ENCODE data around the gene COX19.

Gene COX19

GRCh38 chr7:977326-978048 is 2.1 kb upstream of the COX19 start:
- DNase-seq = no peak
- Mint-ChIP-seq H3K4me3 (no peak overlapping the region), H3K36me3 (ENCODE audit: low read depth) (peaks cover 8% of the 10 kb centered on the region), H3K27me3 (ENCODE audit: low read depth, poor library complexity) (peaks cover 8% of the 10 kb centered on the region), H3K27ac (peak overlapping the region; percentile 90), H3K9me3 (no peaks in the 10 kb centered on the region), H3K4me1 (peaks cover 37% of the 10 kb centered on the region)
- TF ChIP-seq, protein P1, sequence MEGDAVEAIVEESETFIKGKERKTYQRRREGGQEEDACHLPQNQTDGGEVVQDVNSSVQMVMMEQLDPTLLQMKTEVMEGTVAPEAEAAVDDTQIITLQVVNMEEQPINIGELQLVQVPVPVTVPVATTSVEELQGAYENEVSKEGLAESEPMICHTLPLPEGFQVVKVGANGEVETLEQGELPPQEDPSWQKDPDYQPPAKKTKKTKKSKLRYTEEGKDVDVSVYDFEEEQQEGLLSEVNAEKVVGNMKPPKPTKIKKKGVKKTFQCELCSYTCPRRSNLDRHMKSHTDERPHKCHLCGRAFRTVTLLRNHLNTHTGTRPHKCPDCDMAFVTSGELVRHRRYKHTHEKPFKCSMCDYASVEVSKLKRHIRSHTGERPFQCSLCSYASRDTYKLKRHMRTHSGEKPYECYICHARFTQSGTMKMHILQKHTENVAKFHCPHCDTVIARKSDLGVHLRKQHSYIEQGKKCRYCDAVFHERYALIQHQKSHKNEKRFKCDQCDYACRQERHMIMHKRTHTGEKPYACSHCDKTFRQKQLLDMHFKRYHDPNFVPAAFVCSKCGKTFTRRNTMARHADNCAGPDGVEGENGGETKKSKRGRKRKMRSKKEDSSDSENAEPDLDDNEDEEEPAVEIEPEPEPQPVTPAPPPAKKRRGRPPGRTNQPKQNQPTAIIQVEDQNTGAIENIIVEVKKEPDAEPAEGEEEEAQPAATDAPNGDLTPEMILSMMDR (IDR thresholded peaks at IDR 0.05) = no peak

DNA sequence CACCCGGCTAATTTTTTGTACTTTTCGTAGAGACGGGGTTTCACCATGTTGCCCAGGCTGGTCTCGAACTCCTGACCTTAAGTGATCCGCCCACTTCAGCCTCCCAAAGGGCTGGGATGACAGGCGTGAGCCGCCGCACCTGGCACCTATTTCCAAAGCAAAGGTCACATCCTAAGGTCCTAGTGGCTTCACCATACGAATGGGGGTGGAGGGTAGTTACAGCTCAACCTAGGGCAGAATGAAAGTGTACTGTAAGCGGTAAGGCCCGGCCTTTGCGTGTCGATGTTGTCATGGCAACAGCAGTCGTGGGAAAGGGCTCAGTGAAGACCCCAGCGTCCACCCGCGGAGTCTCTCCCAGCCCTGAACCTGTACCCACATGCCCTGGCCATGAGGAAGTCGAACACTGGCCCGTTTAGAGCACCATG is 1.6 kb upstream of the COX19 start:
- Mint-ChIP-seq H3K9me3 (no peaks in the 10 kb centered on the region), H3K27me3 (ENCODE audit: low read depth, poor library complexity) (peaks cover 8% of the 10 kb centered on the region), H3K27ac (peak overlapping the region; percentile 90), H3K36me3 (ENCODE audit: low read depth) (peaks cover 14% of the 10 kb centered on the region), H3K4me3 (no peak overlapping the region), H3K4me1 (peaks cover 43% of the 10 kb centered on the region)
- DNase-seq = no peak
- TF ChIP-seq, protein P1 (IDR thresholded peaks at IDR 0.05) = no peak

GRCh38 chr7:975702-976473 is 539 bp upstream of the COX19 start:
- no peak overlapping the region for H3K27ac Mint-ChIP-seq
- peaks cover 49% of the 10 kb centered on the region for H3K4me1 Mint-ChIP-seq
- TF ChIP-seq, protein P1 (IDR thresholded peaks at IDR 0.05) = no peak
- H3K4me3 Mint-ChIP-seq = peak overlapping the region; percentile 83
- DNase-seq = no peak
- H3K27me3 Mint-ChIP-seq (ENCODE audit: low read depth, poor library complexity) = peaks cover 8% of the 10 kb centered on the region
- H3K9me3 Mint-ChIP-seq = no peaks in the 10 kb centered on the region
- H3K36me3 Mint-ChIP-seq (ENCODE audit: low read depth) = peaks cover 21% of the 10 kb centered on the region

DNA sequence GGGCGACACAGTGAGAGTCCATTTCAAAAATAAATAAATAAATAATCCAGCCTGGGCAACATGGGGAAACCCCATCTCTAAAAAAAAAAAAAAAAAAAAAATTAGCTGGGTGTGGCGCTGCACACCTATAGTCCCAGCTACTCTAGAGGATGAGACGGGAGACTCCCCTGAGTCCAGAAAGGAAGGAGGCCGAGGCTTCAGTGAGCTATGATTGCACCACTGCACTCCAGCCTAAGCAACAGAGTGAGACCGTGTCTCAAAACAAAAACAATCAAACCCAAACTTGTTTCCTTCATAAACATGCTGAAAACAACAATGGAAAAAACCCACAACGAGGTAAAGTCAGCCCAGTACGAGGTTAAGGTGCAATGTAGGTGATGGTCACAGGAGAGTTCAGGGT is 1.2 kb downstream of the COX19 start:
- peak overlapping the region; percentile 92 for H3K4me3 Mint-ChIP-seq
- H3K27ac Mint-ChIP-seq = peak overlapping the region; percentile 94

DNA sequence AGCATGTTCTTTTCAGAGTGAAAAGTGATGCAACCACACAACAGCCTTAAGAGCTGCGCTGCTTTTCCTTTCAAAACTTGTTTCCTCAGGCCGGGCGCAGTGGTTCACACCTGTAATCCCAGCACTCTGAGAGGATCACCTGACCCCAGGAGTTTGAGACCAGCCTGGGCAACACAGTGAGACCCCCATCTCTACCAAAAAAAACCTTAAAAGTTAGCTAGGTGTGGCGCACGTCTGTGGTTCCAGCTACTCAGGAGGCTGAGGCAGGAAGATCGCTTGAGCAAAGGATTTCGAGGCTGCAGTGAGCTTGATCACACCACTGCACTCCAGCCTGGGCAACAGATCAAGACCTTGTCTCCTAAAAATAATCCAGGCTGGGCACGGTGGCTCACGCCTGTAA is 2.0 kb downstream of the COX19 start:
- H3K4me3 Mint-ChIP-seq = peak overlapping the region; percentile 65
- H3K27me3 Mint-ChIP-seq (ENCODE audit: low read depth, poor library complexity) = no peaks in the 10 kb centered on the region
- H3K27ac Mint-ChIP-seq = no peak overlapping the region
- peaks cover 23% of the 10 kb centered on the region for H3K36me3 Mint-ChIP-seq (ENCODE audit: low read depth)
- H3K4me1 Mint-ChIP-seq = peaks cover 46% of the 10 kb centered on the region
- TF ChIP-seq, protein P1 (IDR thresholded peaks at IDR 0.05) = no peak
- H3K9me3 Mint-ChIP-seq = no peaks in the 10 kb centered on the region
- no peak for DNase-seq

More for the DNA sequence above, 1.2 kb downstream of the COX19 start:
- Mint-ChIP-seq H3K36me3 (ENCODE audit: low read depth) (peaks cover 23% of the 10 kb centered on the region), H3K27me3 (ENCODE audit: low read depth, poor library complexity) (peaks cover 3% of the 10 kb centered on the region), H3K9me3 (no peaks in the 10 kb centered on the region), H3K4me1 (peaks cover 46% of the 10 kb centered on the region)
- DNase-seq = no peak
- TF ChIP-seq, protein P1 (IDR thresholded peaks at IDR 0.05) = no peak
